Coronary artery (tissue), 2 donors: ENCODE data around the gene MEX3B.

Source experiments
- DNase-seq: peaks from one replicate; pipeline ENCODE4 v3.0.0-alpha.2; 2017; ENCODE audit warnings: low spot score
- H3K27ac ChIP-seq, 2 donors: fragments of 200-600 bp; sonication (generic); one replicate each; pipeline ENCODE4 v1.5.1; 2016 to 2019
- H3K4me3 ChIP-seq: fragments of 200-600 bp; sonication (generic); 2 replicates; pipeline ENCODE4 v1.5.1; 2016; ENCODE audit warnings: mild to moderate bottlenecking, moderate library complexity
- TF ChIP-seq, protein P1 (sequence below): fragments of 200-600 bp; sonication (generic); IDR thresholded peaks from one replicate; pipeline ENCODE4 v1.5.1; 2019; ENCODE audit warnings: antibody characterized with exemption

Gene MEX3B

GRCh38 chr15:82021992-82022391 lies 23.8 kb downstream of the MEX3B start:
- H3K27ac ChIP-seq, result no peak overlapping the region
- H3K4me3 ChIP-seq, result no peak overlapping the region
- DNase-seq, result no peak
- TF ChIP-seq, protein P1, sequence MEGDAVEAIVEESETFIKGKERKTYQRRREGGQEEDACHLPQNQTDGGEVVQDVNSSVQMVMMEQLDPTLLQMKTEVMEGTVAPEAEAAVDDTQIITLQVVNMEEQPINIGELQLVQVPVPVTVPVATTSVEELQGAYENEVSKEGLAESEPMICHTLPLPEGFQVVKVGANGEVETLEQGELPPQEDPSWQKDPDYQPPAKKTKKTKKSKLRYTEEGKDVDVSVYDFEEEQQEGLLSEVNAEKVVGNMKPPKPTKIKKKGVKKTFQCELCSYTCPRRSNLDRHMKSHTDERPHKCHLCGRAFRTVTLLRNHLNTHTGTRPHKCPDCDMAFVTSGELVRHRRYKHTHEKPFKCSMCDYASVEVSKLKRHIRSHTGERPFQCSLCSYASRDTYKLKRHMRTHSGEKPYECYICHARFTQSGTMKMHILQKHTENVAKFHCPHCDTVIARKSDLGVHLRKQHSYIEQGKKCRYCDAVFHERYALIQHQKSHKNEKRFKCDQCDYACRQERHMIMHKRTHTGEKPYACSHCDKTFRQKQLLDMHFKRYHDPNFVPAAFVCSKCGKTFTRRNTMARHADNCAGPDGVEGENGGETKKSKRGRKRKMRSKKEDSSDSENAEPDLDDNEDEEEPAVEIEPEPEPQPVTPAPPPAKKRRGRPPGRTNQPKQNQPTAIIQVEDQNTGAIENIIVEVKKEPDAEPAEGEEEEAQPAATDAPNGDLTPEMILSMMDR, result no peak

DNA sequence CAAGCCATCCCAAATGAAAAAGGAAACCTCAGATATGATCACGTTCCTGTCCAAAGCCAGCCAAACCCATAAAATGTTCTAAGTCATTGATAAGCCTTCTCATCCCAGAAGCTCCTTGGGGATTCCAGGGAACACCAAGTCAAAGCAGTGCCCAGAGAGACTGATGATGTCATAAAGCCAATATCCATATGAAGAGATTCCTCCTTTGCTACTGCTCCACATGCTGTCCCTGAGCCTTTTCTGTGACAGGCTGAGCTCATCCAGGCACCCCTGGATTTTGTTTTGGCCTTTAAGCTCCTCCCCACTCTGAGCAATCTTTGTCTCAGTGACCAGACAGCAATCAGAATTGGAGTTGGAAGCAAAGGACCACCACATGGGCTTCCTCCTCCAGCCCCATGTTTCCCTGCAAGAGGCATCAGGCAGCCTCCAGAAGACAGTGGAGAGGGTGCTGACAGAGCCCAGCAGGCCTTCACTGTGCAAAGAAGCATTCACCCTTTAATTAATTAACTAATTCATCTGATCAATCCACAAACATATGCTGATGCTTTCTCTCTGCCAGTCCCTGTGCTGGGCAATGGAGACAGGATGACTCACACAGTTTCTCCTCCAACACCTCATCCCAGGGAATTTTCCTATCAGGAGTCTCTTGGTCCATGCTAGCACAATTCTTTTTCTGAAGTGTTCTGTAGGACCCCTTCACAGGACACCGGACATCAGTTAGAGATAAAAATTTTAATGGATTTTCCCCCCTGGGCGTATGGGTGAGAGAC lies 25.0 kb downstream of the MEX3B start:
- Histone ChIP-seq H3K27ac (no peak overlapping the region), H3K4me3 (no peak overlapping the region)
- DNase-seq, result no peak
- TF ChIP-seq, protein P1, result no peak

DNA sequence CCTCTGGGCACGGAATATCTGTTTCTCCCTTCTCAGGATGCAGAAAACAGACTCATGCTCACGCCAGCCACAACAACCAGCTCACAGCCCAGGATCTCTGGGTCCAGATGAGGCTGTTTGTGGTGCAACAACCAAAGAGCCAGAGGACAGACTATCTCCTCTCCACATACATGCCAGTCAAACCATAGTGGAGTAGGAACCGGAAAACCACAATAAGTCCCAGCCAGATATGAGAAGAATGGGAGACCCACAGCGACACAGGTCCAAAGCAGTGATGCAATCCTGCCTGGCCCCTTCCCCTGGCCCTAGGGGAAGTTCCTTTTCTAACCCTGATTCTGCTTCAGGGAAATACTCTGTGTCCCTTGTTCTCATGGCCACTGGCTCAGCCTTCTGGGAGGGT lies 27.6 kb downstream of the MEX3B start:
- no peak overlapping the region for H3K4me3 ChIP-seq
- no peak overlapping the region for H3K27ac ChIP-seq
- no peak for DNase-seq
- TF ChIP-seq, protein P1, result no peak

DNA sequence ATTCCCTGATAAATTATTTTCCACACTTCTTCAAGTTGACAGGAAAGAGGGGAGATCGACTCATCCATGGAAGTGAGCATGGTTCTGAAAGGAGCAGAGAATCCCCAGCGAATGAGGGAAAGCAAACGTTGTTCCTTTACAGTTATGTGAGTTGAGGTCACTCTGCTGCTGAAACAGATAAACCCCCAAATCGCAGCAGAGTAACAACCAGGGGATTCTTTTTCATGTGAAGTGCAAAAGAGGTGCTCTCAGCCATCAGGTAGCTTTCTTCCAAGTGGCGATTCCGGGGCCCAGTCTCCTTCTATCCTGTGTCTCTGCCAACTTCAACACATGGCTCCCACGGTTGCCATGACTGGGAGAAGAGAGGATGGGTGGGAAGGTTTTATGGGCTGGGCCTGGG lies 28.2 kb downstream of the MEX3B start:
- no peak for DNase-seq
- no peak overlapping the region for H3K27ac ChIP-seq
- no peak overlapping the region for H3K4me3 ChIP-seq
- TF ChIP-seq, protein P1, result no peak

- no peak overlapping the region for H3K4me3 ChIP-seq
- no peak for DNase-seq
- TF ChIP-seq, protein P1, result no peak
- H3K27ac ChIP-seq, result no peak overlapping the region
Observed at GRCh38 chr15:82014989-82015388, 30.8 kb downstream of the MEX3B start.

DNA sequence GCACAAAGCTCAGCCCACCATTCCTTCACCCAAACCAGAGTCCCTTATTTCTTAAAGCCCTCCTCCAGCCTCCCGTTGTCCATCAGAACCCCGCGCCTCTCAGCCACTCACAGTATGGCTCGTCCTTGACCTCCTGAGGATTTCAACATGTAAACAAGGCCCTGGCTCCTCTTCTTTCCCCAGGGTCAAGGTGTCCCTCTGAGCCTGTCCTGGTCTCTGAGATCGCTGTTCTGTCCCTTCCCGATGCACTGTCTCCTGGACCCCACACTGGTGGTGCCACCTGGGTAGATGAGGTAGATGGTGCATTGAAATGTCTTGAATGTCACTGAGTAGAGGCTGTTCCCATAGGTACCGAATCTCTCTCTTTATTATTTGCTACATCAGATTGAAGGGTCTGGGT lies 32.9 kb downstream of the MEX3B start:
- Histone ChIP-seq H3K27ac (no peak overlapping the region), H3K4me3 (no peak overlapping the region)
- no peak for DNase-seq
- TF ChIP-seq, protein P1, result no peak

DNA sequence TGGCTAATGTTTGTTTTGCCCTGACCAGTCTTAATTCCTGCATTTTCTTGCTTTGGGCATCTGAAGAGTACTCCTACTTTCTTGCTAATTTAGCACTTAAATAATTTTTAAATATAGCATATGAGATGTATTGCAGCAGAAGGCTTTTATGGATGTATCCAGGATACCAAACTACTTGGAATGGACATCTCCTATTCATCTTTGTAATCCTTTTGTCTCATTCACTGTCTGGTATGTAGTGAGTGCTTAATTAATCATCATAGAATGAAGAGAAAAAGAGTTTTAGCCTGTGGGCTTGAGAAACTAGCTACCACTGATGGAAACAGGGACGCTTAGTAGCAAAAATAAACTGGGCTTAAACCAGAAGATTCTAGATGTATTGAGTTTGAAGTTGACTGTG lies 40.6 kb downstream of the MEX3B start:
- no peak for DNase-seq
- Histone ChIP-seq H3K4me3 (no peak overlapping the region), H3K27ac (no peak overlapping the region)
- TF ChIP-seq, protein P1, result no peak
